ACHN (cell line): ENCODE data around the gene TMEM39B.
"Not testable (repeated sequence)": the region's sequence is repeated elsewhere in the genome, so short reads cannot be mapped to it uniquely, and the experiment has no call there.

Experiments
- DNase-seq: peaks from one replicate; pipeline ENCODE4 v3.0.0-alpha.2; 2015
- in situ Hi-C: cut with HindIII; loops from 2 replicates; pipeline ENCODE4 v1.10.0; 2017; ENCODE audit warnings: low sequenced_read_pairs, low pct_ligation_motif_present, low pct_unique_long_range_greater_than_20kb

Gene TMEM39B

GRCh38 chr1:32137111-32137510 lies 64.4 kb downstream of the TMEM39B start:
- DNase-seq: no peak
- in situ Hi-C loops: no loop called here

GRCh38 chr1:32138965-32139364 lies 66.2 kb downstream of the TMEM39B start:
- in situ Hi-C loops: no loop called here
- peak; percentile 55 for DNase-seq

- in situ Hi-C loops: no loop called here
- DNase-seq: no peak
These were observed 69.9 kb downstream of the TMEM39B start for GRCh38 chr1:32142446-32143301.

- in situ Hi-C loops, DNase-seq: not testable (repeated sequence)
These were observed 70.6 kb downstream of the TMEM39B start for GRCh38 chr1:32143302-32143695.

GRCh38 chr1:32144033-32144432 lies 71.3 kb downstream of the TMEM39B start:
- in situ Hi-C loops: no loop called here
- DNase-seq: no peak

GRCh38 chr1:32147799-32148198 lies 75.1 kb downstream of the TMEM39B start:
- DNase-seq, in situ Hi-C loops: not testable (repeated sequence)

- DNase-seq: no peak
- in situ Hi-C loops: no loop called here
These were observed 78.1 kb downstream of the TMEM39B start for GRCh38 chr1:32150847-32151246.

GRCh38 chr1:32151319-32151787 lies 78.6 kb downstream of the TMEM39B start:
- DNase-seq: no peak
- in situ Hi-C loops: no loop called here
